HG03159 (cell line): ENCODE data around the gene ILK.
A peak's percentile ranks its signal among the peaks of the same experiment; 100 is the strongest.

Source experiments
- ATAC-seq: cut with Tn5 transposase; IDR thresholded peaks from one replicate; pipeline ENCODE4 v1.9.1; 2021; ENCODE audit warnings: mild to moderate bottlenecking, moderate library complexity; ENCODE audit not compliant: unreplicated experiment

Gene ILK

DNA sequence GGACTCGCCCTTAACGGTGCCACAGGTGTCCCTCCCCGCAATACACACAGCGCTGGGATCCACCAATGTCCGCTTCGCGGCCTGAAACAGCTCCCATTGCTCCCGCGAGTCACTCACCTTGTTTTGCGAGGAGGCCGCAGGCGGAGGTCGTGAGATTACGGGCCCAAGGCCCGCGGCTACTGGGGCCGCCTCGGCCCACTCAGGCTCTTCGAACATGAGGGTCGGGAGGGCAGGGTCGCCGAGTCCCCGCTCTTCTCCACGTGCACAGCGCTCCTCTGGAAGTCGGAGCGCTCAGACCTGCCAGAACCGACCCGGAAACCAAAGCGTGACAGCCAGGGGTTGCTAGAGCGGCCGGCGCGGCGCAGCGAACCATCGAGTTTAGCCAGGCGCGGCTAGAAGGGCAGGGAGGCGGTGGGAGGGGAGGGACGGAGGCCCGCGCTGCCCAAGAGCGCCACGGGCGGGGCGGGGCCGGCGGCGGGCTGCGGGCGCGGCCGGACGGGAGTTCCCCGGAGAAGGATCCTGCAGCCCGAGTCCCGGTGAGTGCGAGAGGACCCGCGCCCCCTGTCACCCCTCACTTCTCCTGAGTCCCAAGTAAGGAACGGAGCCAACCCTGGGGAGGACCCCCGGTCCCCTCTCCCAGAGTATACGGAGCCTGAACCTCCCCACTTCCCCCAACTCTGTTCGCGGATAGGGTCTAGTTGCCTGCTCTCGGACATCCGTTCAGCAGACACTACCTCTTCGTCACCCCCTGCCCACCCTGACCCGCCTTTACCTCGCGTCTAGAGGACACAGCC is at the start of gene ILK, which contains the start of gene RRP8:
TSS of gene ILK (plus strand) at position 488 of the 794 bp plus-strand sequence. CDS start 498 bp downstream, outside the sequence.
TSS of gene RRP8 (minus strand) at position 330 of the 794 bp plus-strand sequence. CDS start at position 216, 114 bp downstream.
- ATAC-seq: peak; percentile 76

DNA sequence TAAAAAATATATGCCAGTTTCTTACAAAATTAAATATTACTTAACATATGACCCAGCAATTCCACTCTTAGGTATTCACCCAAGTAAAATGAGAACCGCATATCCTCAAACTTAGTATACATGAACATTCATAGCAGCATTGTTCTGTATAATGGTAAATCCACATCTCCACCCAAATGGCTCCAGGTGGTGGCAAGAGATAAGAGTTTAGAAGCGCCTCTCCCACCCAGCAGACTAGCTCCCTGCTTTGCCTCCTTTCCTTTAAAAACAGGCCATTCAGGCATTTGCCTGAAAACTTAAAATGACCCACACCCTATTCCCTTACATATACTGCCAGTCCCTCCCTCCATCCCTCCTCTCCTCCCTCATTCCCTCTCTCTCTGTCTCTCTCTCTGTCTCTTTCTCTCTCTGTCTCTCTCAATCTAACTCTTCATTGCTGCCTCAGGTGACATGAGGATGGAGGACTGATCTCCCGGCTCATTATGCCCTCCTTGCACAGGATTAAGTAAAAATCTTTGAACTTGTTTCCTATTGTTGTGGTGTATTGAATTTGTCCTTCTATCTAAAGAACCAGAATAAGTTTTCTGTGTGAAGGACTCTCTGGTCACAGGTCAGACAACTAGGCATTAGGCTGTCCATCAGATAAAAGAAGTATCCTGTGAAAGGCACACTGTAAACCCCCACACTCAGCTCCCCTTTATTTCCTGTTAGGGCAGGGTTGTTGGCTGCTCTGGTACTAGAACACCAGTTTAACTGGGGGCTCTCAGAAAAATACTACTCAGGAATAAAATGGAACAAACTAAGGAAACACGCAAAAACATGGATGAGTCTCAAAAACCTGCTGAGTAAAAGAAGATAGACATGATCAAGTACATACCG is 48.5 kb upstream of the ILK start:
- ATAC-seq: no peak

GRCh38 chr11:6556139-6556949 is 47.2 kb upstream of the ILK start:
- no peak for ATAC-seq

GRCh38 chr11:6557063-6557462 is 46.5 kb upstream of the ILK start:
- no peak for ATAC-seq

- no peak for ATAC-seq
Observed at GRCh38 chr11:6557761-6558674, 45.6 kb upstream of the ILK start.

DNA sequence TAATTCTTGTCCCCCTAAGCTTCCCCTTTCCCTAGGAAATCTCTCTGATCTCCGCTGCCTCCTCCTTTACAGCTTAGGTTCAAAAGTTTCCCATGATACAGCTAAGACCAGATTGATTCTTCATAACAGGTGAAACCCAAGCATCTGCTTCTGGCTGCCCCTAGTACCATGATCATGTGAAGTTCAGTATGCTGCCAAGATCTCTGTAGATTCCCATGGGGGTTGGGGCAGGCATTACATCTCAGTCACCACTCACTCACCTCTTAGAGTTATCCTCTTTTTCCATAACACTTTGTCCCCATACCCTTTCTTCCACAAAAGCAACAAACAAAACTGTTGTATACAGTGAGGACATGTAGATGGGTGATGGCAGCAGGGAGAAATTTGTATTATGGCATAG is 44.2 kb upstream of the ILK start:
- no peak for ATAC-seq

- ATAC-seq: no peak
Observed at GRCh38 chr11:6561288-6561687, 42.3 kb upstream of the ILK start.

GRCh38 chr11:6563121-6563619 is 40.4 kb upstream of the ILK start:
- no peak for ATAC-seq

DNA sequence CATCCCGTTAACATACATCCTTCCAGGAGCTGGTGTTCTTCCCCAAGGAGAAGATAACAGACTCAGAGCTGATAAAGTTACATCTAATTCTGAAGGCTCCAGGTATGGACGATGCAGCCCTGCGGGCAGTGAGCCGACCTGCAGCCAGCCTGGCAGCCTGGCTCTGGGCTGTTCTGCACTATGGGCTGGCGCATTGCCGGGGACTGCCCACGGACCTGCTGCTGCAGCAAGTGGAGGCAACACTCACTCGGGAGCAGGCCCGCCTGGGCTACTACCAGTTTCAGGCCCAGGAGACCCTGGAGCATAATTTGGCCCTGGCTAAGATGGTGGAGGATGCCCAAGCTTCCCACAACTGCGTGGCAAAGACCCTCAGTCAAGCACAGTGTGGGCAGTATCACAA is 39.9 kb upstream of the ILK start:
- ATAC-seq: no peak

DNA sequence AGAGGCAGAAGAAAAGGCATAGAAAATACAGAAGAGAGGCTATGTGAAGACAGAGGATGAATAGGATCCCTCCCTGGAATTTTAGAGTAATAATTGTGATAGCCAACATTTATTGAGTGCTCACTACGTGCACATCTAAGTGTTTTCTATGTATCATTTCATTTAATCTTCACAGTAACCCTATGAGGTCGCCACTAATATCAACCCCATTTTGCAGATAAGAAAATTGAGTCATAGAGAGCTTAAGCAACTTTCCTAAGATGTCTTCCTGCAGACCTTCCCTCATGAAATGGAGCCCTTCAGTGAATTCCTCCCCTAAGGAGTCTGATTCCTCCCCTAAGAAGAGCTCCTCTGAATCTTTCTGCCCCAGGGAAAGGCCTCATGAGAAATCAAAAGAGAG is 38.2 kb upstream of the ILK start:
- ATAC-seq: no peak

DNA sequence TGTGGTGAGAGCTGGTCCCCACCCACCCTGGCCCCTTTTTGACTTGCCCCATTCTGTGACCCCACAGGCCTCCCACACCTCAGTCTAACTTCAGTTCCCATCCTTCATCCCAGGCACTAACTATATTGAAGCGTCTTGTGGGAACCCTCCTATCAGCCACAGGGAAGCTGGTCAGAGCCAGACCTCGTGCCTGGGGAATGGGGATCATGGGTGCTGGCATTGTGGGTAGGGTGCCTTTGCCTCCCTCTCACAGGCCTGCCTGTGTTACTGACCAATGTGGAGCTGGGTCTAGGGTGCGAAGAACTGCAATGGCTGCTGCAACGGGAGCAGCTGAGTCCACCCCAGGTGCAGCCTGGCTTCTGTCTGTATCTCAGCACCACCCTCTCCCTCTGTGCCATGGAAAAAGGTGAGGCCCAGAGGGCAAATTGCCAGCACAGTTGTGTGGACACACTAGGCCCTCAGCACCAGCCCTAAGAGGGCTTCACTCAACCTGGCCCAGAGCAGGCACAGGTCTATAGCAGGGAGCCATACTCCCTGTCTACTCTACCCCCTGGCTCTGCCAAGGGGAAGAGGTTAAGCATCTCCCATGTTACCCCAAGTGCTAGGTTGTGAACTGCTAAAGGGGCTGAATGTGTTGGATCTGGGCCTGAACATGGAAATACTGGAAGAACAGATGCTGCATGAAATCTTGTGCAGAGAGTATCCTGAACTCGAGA is 37.4 kb upstream of the ILK start:
- ATAC-seq: no peak

- no peak for ATAC-seq
Observed at GRCh38 chr11:6566704-6567370, 36.7 kb upstream of the ILK start.

DNA sequence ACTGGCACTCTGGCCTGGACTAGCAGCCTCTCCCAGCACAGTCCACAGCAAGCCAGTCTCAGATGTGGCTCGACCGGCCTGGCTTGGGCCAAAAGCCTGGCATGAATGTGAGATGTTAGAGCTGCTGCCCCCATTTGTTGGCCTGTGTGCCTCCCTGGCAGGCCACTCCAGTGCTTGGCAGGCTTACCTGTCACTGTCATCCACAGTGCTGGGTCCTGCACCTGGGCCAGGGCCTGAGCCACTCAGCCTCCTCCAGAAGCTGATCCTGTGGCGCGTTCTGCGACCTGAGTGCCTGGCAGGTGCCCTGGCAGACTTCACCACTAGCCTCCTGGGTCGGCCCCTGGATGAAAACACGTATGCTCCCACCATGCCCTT is 36.2 kb upstream of the ILK start:
- ATAC-seq: no peak

- ATAC-seq: no peak
Observed at GRCh38 chr11:6568191-6568918, 35.2 kb upstream of the ILK start.

GRCh38 chr11:6569706-6570105 is 33.9 kb upstream of the ILK start:
- ATAC-seq: no peak

- no peak for ATAC-seq
Observed at GRCh38 chr11:6570691-6571427, 32.7 kb upstream of the ILK start.

DNA sequence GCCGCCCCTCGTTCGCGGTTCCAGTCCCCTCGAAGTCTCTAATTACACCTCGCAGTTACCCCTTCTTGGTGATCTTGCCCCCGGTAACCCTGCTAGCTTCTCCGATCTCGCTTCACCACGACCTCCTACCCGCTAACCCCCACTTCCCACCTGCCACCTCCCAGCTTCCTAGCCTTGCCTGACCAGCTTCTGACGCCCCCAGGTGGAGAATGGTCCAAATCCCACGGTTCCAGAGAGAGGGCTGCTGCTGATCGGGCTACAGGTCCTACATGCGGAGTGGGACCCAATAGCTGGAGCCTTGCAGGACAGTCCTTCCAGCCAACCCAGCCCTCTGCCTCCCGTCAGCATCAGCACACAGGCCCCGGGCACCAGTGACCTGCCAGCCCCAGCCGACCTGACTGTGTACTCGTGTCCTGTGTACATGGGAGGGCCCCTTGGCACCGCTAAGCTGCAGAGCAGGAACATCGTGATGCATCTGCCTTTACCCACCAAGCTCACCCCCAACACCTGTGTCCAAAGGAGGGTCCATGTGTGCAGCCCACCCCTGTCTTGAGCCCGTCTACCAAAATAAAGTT is 32.1 kb upstream of the ILK start:
- ATAC-seq: no peak
